ENCODE measurements around the gene TMEM201.

TMEM201 gene

DNA sequence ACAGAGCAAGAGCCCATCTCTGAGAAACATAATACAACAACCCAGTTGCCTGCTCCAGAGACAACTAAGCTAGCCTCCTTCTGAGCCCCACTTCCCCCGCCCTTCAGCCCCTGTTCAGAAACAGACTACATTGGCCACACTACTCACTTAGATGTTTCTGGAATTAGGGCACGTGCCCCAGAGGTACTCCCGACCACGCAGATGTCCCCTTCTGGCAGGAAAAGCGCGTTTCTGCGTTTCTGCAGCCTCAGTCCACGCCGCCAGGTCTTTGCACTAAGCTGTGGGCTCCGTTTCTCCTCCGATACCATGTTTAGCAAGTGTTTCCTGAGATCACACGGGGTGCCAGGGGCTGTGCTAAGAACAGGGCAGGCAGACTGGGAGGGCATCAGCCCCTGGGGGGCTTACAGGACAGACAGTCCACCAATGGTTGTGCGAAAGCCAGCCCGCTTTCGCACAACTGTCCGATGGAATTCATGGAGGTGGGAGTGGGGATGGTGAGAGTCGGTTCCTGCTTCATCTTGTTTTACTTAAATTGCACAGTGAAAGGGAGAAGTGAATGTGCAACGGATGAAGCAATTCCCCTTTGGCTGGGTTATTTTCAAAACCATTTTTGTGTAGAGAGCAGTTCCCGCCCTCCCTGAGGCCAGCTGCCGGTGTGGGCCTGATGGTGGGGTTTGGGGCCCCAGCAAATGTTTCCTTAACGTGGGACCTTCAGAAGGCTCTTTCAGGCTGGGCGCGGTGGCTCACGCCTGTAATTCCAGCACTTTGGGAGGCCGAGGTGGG, 65.5 kb downstream of the TMEM201 start:
- peak; percentile 23 for DNase-seq

GRCh38 chr1:9654834-9655723, 66.4 kb downstream of the TMEM201 start:
- peak; percentile 65 for DNase-seq

DNA sequence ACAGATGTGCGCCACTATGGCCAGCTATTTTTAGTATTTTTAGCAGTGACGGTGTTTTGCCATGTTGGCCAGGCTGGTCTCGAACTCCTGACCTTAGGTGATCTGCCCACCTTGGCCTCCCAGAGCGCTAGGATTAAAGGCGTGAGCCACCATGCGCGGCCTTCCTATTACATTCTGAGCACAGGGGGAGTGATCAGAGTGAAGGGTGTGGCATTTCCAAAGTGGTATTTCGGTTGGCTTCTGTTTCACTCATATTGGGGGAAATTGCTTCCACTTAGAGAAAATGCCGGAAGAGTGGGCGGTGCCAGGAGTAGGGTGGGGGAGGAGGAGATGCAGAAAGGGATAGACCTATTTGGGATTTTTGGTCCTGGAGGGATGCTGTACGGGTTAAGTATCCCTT, 67.1 kb downstream of the TMEM201 start:
- no peak for DNase-seq

- DNase-seq: no peak
Observed at GRCh38 chr1:9657521-9658032, 68.9 kb downstream of the TMEM201 start.

GRCh38 chr1:9658199-9658598, 69.5 kb downstream of the TMEM201 start:
- DNase-seq: peak; percentile 17

DNA sequence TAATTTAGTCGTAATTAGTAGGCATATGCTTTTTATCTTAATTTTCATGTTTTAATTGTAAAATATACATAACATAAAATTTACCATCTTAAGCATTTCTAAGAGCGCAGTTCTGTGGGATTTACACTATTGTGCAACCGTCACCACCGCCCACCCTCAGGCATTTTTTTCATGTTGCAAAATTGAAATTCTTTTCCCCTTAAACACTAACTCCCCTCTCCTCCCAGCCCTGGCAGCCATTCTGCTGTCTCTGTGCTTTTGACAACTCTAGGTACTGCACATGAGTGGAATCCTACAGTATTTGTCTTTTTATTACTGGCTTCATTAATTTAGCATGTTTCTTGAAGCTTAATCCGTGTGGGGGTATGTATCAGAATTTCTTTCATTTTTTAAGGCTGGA, 70.6 kb downstream of the TMEM201 start:
- no peak for DNase-seq

- DNase-seq: no peak
Observed at GRCh38 chr1:9663257-9663656, 74.5 kb downstream of the TMEM201 start.

Data from CD4-positive, alpha-beta T cell treated with Interleukin-10 for 1 hour (primary cell).